ENCODE data around the gene CCDC28A. TPM values are rescaled to one million over a fixed set of nuclear protein-coding genes. Genes with fewer than 3 reads are reported as not detected.
"Not testable (repeated sequence)": the region's sequence is repeated elsewhere in the genome, so short reads cannot be mapped to it uniquely, and the experiment has no call there.

CCDC28A gene
- total RNA-seq, 2 donors from 2014 or later, result 13.3 to 30.7 TPM

- intact Hi-C loops (cut with DNase I), result no loop called here
- TF ChIP-seq CTCF (IDR thresholded peaks at IDR 0.05), result no peak
- Histone ChIP-seq H3K27ac (no peak overlapping the region), H3K4me3 (no peak overlapping the region), H3K36me3 (no peaks in the 10 kb centered on the region), H3K9me3 (no peaks in the 10 kb centered on the region), H3K9ac (ENCODE audit: low read depth in 2 of 2, low read length in 2 of 2) (no peak overlapping the region), H3K27me3 (no peaks in the 10 kb centered on the region), H3K4me1 (no peaks in the 10 kb centered on the region)
- no peak for DNase-seq
These were observed 44.9 kb upstream of the CCDC28A start for GRCh38 chr6:138728662-138729061.

- intact Hi-C loops (cut with DNase I); H3K4me1 ChIP-seq; DNase-seq; H3K27me3 ChIP-seq; H3K36me3 ChIP-seq; H3K4me3 ChIP-seq; H3K9me3 ChIP-seq; H3K27ac ChIP-seq; H3K9ac ChIP-seq (ENCODE audit: low read depth in 2 of 2, low read length in 2 of 2): not testable (repeated sequence)
These were observed 43.5 kb upstream of the CCDC28A start for GRCh38 chr6:138730037-138730436.

- H3K9me3 ChIP-seq, result no peaks in the 10 kb centered on the region
- no peaks in the 10 kb centered on the region for H3K4me1 ChIP-seq
- H3K27ac ChIP-seq, result no peak overlapping the region
- no peaks in the 10 kb centered on the region for H3K36me3 ChIP-seq
- intact Hi-C loops (cut with DNase I), result no loop called here
- H3K27me3 ChIP-seq, result no peaks in the 10 kb centered on the region
- H3K9ac ChIP-seq (ENCODE audit: low read depth in 2 of 2, low read length in 2 of 2), result no peak overlapping the region
- DNase-seq, result no peak
- TF ChIP-seq CTCF (IDR thresholded peaks at IDR 0.05), result no peak
- no peak overlapping the region for H3K4me3 ChIP-seq
These were observed 39.0 kb upstream of the CCDC28A start for GRCh38 chr6:138734585-138734984.

- DNase-seq, result no peak
- TF ChIP-seq CTCF (IDR thresholded peaks at IDR 0.05), result no peak
These were observed 36.9 kb upstream of the CCDC28A start for GRCh38 chr6:138736640-138737039.

GRCh38 chr6:138752017-138752416 lies 21.6 kb upstream of the CCDC28A start:
- Histone ChIP-seq H3K36me3 (no peaks in the 10 kb centered on the region), H3K27me3 (no peaks in the 10 kb centered on the region), H3K9me3 (no peaks in the 10 kb centered on the region), H3K4me3 (no peak overlapping the region), H3K27ac (no peak overlapping the region), H3K4me1 (no peaks in the 10 kb centered on the region), H3K9ac (ENCODE audit: low read depth in 2 of 2, low read length in 2 of 2) (no peak overlapping the region)
- TF ChIP-seq CTCF (IDR thresholded peaks at IDR 0.05), result no peak
- intact Hi-C loops (cut with DNase I), result no loop called here
- no peak for DNase-seq

More at GRCh38 chr6:138736640-138737039, 36.9 kb upstream of the CCDC28A start:
- H3K36me3 ChIP-seq, result no peaks in the 10 kb centered on the region
- no peaks in the 10 kb centered on the region for H3K9me3 ChIP-seq
- intact Hi-C loops (cut with DNase I), result no loop called here
- no peaks in the 10 kb centered on the region for H3K27me3 ChIP-seq
- H3K4me1 ChIP-seq, result no peaks in the 10 kb centered on the region
- H3K9ac ChIP-seq (ENCODE audit: low read depth in 2 of 2, low read length in 2 of 2), result no peak overlapping the region
- no peak overlapping the region for H3K4me3 ChIP-seq
- H3K27ac ChIP-seq, result no peak overlapping the region

GRCh38 chr6:138757136-138757535 lies 16.4 kb upstream of the CCDC28A start:
- Histone ChIP-seq H3K4me1 (no peaks in the 10 kb centered on the region), H3K27ac (no peak overlapping the region), H3K36me3 (no peaks in the 10 kb centered on the region), H3K27me3 (no peaks in the 10 kb centered on the region), H3K4me3 (no peak overlapping the region), H3K9ac (ENCODE audit: low read depth in 2 of 2, low read length in 2 of 2) (no peak overlapping the region), H3K9me3 (no peaks in the 10 kb centered on the region)
- intact Hi-C loops (cut with DNase I), result no loop called here
- DNase-seq, result no peak
- TF ChIP-seq CTCF (IDR thresholded peaks at IDR 0.05), result no peak

Data from colonic mucosa (tissue), 4 donors.